22Rv1 (cell line): ENCODE results near the gene ATRN.

Experiments
- ZFX ChIP-seq: fragments of 450-650 bp; IDR thresholded peaks from 2 replicates; pipeline ENCODE4 v1.6.1; 2017; ENCODE audit warnings: antibody characterized with exemption, borderline replicate concordance
- TF ChIP-seq, protein P1 (sequence below): fragments of 450-650 bp; IDR thresholded peaks from 2 replicates; pipeline ENCODE4 v1.5.1; 2017; ENCODE audit warnings: mild to moderate bottlenecking

DNA sequence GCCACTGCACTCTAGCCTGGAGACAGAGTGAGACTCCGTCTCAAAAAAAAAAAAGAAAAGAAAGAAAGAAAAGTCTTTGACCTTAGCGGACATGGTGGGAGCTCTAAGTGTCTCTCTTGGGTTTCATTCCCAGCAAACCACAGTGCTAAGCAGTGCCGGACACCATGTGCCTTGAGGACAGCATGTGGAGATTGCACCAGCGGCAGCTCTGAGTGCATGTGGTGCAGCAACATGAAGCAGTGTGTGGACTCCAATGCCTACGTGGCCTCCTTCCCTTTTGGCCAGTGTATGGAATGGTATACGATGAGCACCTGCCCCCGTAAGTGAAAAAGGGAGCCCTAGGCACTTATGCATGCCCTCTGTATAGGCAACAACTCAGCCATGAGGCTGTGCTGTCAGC lies 112.9 kb downstream of the ATRN start:
- TF ChIP-seq, protein P1, sequence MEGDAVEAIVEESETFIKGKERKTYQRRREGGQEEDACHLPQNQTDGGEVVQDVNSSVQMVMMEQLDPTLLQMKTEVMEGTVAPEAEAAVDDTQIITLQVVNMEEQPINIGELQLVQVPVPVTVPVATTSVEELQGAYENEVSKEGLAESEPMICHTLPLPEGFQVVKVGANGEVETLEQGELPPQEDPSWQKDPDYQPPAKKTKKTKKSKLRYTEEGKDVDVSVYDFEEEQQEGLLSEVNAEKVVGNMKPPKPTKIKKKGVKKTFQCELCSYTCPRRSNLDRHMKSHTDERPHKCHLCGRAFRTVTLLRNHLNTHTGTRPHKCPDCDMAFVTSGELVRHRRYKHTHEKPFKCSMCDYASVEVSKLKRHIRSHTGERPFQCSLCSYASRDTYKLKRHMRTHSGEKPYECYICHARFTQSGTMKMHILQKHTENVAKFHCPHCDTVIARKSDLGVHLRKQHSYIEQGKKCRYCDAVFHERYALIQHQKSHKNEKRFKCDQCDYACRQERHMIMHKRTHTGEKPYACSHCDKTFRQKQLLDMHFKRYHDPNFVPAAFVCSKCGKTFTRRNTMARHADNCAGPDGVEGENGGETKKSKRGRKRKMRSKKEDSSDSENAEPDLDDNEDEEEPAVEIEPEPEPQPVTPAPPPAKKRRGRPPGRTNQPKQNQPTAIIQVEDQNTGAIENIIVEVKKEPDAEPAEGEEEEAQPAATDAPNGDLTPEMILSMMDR = no peak
- TF ChIP-seq ZFX = no peak
